ENCODE results near the gene SKP1.

Gene SKP1

DNA sequence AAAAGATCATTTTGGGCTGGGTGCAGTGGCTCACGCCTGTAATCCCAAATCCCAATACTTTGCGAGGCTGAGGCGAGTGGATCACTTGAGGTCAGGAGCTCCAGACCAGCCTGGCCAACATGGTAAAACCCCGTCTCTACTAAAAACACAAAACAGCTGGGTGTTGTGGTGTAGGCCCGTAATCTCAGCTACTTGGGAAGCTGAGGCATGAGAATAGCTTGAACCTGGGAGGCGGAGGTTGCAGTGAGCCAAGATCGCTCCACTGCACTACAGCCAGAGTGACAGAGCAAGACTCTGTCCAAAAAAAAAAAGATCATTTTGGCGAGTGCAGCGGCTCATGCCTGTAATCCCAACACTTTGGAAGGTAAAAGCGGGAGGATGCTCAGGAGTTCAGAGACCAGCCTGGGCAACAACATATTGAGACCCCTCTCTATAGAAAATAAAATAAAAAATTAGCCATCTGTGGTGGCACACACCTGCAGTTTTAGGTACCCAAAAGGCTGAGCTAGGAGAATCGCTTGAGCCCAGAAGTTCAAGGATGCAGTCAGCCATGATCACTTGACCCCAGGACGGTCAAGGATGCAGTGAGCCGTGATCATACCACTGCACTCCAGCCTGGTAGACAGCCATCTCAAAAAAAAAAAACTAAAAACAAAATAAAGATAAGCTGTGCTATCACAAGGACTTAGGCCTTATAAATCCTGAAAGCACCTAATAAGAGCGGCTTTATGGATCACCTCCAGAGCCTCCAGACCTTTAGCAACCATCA lies 32.9 kb upstream of the SKP1 start:
- peaks cover 12% of the 10 kb centered on the region; the same call in 1 of the 2 replicates for H3K36me3 ChIP-seq (ENCODE audit: insufficient read depth, low read length)
- no peak overlapping the region for H3K9ac ChIP-seq (ENCODE audit: low read depth, low read length, poor library complexity, severe bottlenecking)
- H3K4me2 ChIP-seq (ENCODE audit: low read depth, low read length, poor library complexity, severe bottlenecking), result no peak overlapping the region
- no peak overlapping the region for H2AFZ ChIP-seq (ENCODE audit: low read length)
- H4K20me1 ChIP-seq (ENCODE audit: insufficient read depth, low read length, poor library complexity, severe bottlenecking), result peaks cover 52% of the 10 kb centered on the region
- no peaks in the 10 kb centered on the region for H3K4me1 ChIP-seq (ENCODE audit: insufficient read depth, low read length, poor library complexity, severe bottlenecking)
- H3F3A ChIP-seq (ENCODE audit: low read depth), result no peaks in the 10 kb centered on the region
- H3K79me2 ChIP-seq (ENCODE audit: insufficient read depth, low read length), result peaks cover 94% of the 10 kb centered on the region
- H3K9me3 ChIP-seq (ENCODE audit: insufficient read depth, low read depth, low read length), result no peaks in the 10 kb centered on the region; the same call in 1 of the 2 replicates
- no peaks in the 10 kb centered on the region for H3K9me2 ChIP-seq (replicated peaks; ENCODE audit: low read depth, low read length)
- no peak overlapping the region for H3K4me3 ChIP-seq (ENCODE audit: low read length, poor library complexity, severe bottlenecking)
- TF ChIP-seq, protein P1, sequence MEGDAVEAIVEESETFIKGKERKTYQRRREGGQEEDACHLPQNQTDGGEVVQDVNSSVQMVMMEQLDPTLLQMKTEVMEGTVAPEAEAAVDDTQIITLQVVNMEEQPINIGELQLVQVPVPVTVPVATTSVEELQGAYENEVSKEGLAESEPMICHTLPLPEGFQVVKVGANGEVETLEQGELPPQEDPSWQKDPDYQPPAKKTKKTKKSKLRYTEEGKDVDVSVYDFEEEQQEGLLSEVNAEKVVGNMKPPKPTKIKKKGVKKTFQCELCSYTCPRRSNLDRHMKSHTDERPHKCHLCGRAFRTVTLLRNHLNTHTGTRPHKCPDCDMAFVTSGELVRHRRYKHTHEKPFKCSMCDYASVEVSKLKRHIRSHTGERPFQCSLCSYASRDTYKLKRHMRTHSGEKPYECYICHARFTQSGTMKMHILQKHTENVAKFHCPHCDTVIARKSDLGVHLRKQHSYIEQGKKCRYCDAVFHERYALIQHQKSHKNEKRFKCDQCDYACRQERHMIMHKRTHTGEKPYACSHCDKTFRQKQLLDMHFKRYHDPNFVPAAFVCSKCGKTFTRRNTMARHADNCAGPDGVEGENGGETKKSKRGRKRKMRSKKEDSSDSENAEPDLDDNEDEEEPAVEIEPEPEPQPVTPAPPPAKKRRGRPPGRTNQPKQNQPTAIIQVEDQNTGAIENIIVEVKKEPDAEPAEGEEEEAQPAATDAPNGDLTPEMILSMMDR (conservative IDR thresholded peaks at IDR 0.05; ENCODE audit: low read length), result no peak
- no peak for TF ChIP-seq EZH2phosphoT487 (IDR thresholded peaks at IDR 0.05; ENCODE audit: borderline replicate concordance)
- H3K27me3 ChIP-seq (ENCODE audit: insufficient read depth, low read length, poor library complexity, severe bottlenecking), result no peaks in the 10 kb centered on the region

DNA sequence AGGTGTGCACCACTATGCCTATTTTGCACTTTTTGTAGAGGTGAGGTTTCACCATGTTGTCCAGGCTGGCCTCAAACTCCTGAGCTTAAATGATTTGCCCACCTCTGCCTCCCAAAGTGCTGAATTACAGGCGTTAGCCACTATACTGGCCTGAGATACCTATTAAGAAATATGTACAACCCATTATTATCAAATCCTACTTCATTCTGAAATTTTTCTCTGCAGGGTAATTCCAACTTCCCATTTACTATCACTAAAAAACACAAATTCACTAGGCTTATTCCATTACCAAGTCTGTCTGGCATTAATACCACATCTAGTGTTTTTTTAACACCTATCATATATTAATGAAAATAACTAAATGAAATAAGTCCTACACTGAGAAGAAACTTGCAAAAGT lies 30.9 kb upstream of the SKP1 start:
- no peak for TF ChIP-seq EZH2phosphoT487 (IDR thresholded peaks at IDR 0.05; ENCODE audit: borderline replicate concordance)
- TF ChIP-seq, protein P1 (conservative IDR thresholded peaks at IDR 0.05; ENCODE audit: low read length), result no peak

DNA sequence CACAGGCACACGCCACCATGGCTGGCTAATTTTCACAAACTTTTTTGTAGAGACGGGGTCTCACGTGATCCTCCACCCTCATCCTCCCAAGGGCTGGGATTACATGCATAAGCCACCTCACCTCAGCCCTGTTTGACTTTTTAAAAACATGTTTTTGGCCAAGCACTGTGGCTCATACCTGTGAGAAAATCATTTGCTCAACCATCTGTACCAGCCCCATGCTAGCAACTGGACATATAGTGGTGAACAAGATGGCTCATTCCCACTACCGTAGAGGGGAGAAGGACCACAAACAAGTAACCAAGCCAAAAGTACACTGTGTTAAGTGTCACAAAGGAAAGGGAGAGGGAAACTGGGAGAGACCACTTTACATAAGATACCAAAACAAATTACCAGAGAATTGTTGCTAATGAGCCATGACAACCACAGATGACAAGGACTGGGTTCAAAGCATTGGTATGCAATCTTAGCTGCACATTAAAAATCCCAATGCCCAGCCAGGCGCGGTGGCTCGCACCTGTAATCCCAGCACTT lies 29.9 kb upstream of the SKP1 start:
- H3K9me3 ChIP-seq (ENCODE audit: insufficient read depth, low read depth, low read length), result no peaks in the 10 kb centered on the region
- H3K9ac ChIP-seq (ENCODE audit: low read depth, low read length, poor library complexity, severe bottlenecking), result no peak overlapping the region
- no peaks in the 10 kb centered on the region for H3F3A ChIP-seq (ENCODE audit: low read depth)
- H4K20me1 ChIP-seq (ENCODE audit: insufficient read depth, low read length, poor library complexity, severe bottlenecking), result peaks cover 46% of the 10 kb centered on the region
- TF ChIP-seq, protein P1 (conservative IDR thresholded peaks at IDR 0.05; ENCODE audit: low read length), result no peak
- no peak for TF ChIP-seq EZH2phosphoT487 (IDR thresholded peaks at IDR 0.05; ENCODE audit: borderline replicate concordance)
- no peak overlapping the region for H2AFZ ChIP-seq (ENCODE audit: low read length)
- H3K9me2 ChIP-seq (replicated peaks; ENCODE audit: low read depth, low read length), result no peaks in the 10 kb centered on the region
- H3K27me3 ChIP-seq (ENCODE audit: insufficient read depth, low read length, poor library complexity, severe bottlenecking), result no peaks in the 10 kb centered on the region
- H3K79me2 ChIP-seq (ENCODE audit: insufficient read depth, low read length), result peaks cover 72% of the 10 kb centered on the region
- no peaks in the 10 kb centered on the region for H3K4me1 ChIP-seq (ENCODE audit: insufficient read depth, low read length, poor library complexity, severe bottlenecking)
- no peak overlapping the region for H3K4me2 ChIP-seq (ENCODE audit: low read depth, low read length, poor library complexity, severe bottlenecking)
- peaks cover 41% of the 10 kb centered on the region; the same call in 1 of the 2 replicates for H3K36me3 ChIP-seq (ENCODE audit: insufficient read depth, low read length)
- H3K4me3 ChIP-seq (ENCODE audit: low read length, poor library complexity, severe bottlenecking), result no peak overlapping the region

More for the DNA sequence above, 30.9 kb upstream of the SKP1 start:
- Histone ChIP-seq H4K20me1 (ENCODE audit: insufficient read depth, low read length, poor library complexity, severe bottlenecking) (peaks cover 53% of the 10 kb centered on the region), H3K4me1 (ENCODE audit: insufficient read depth, low read length, poor library complexity, severe bottlenecking) (no peaks in the 10 kb centered on the region), H3K27me3 (ENCODE audit: insufficient read depth, low read length, poor library complexity, severe bottlenecking) (no peaks in the 10 kb centered on the region), H3K36me3 (ENCODE audit: insufficient read depth, low read length) (peaks cover 31% of the 10 kb centered on the region; the same call in 1 of the 2 replicates), H3F3A (ENCODE audit: low read depth) (no peaks in the 10 kb centered on the region), H3K9ac (ENCODE audit: low read depth, low read length, poor library complexity, severe bottlenecking) (no peak overlapping the region), H3K79me2 (ENCODE audit: insufficient read depth, low read length) (peaks cover 82% of the 10 kb centered on the region), H3K9me3 (ENCODE audit: insufficient read depth, low read depth, low read length) (no peaks in the 10 kb centered on the region), H3K4me3 (ENCODE audit: low read length, poor library complexity, severe bottlenecking) (no peak overlapping the region), H3K9me2 (replicated peaks; ENCODE audit: low read depth, low read length) (no peaks in the 10 kb centered on the region), H3K4me2 (ENCODE audit: low read depth, low read length, poor library complexity, severe bottlenecking) (no peak overlapping the region), H2AFZ (ENCODE audit: low read length) (no peak overlapping the region)

All from Loucy (cell line).